ENCODE measurements around the gene ITPR1. TPM values are rescaled to one million over a fixed set of nuclear protein-coding genes. Genes with fewer than 3 reads are reported as not detected.

Gene ITPR1
- total RNA-seq, 1 experiment from 2014 or later: 7.5 TPM

DNA sequence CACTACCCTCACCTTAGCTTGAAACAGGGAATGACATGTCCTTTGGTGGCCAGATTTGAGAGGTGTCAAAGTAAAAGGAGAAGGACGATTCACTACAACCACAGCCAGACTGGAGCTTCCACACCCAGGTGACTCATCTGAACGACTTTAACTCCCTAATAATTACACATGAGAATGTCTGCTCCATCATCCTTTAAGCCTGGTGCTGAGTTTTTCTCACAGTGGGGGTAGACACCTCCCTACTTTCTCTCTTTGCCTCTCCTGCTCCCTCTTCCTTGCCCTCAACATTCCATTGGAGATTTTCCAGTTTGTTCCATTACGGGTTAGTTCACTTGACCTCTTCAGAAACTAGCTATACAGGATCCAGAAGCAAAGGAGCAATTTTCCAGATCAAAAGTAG is 331.8 kb downstream of the ITPR1 start:
- Mint-ChIP-seq H3K27me3 (ENCODE audit: insufficient read depth, unreplicated experiment) (no peaks in the 10 kb centered on the region), H3K36me3 (ENCODE audit: insufficient read depth, unreplicated experiment) (no peaks in the 10 kb centered on the region), H3K9me3 (ENCODE audit: unreplicated experiment) (peaks cover 7% of the 10 kb centered on the region), H3K4me3 (ENCODE audit: unreplicated experiment) (no peak overlapping the region), H3K4me1 (ENCODE audit: insufficient read depth, unreplicated experiment) (peaks cover 51% of the 10 kb centered on the region), H3K27ac (ENCODE audit: low read depth, unreplicated experiment) (no peak overlapping the region)
- CTCF ChIA-PET: interaction anchor here (0.6 to 1.2 kb wide), 5 partner anchors 9 to 156 kb away, joined by 3 to 6 read pairs (median 3); no protein-coding TSS in a partner anchor
- no TSS peak for BruUV-seq (replicated peaks)
- TF ChIP-seq CTCF (IDR thresholded peaks at IDR 0.05; ENCODE audit: unreplicated experiment): no peak
- POLR2A ChIA-PET: interaction anchor here (0.7 to 2.8 kb wide), 11 partner anchors 8 to 159 kb away, joined by 3 to 19 read pairs (median 4); partner anchors contain the start of gene BHLHE40
- intact Hi-C loops (cut with micrococcal nuclease): loop anchor here (5.0 kb wide), 2 partner anchors 83 to 103 kb away; no protein-coding TSS in a partner anchor
- peak; percentile 72 for DNase-seq (ENCODE audit: unreplicated experiment)

GRCh38 chr3:4825436-4826236 is 332.5 kb downstream of the ITPR1 start:
- no peak for DNase-seq (ENCODE audit: unreplicated experiment)
- peak overlapping the region; percentile 92 for H3K27ac Mint-ChIP-seq (ENCODE audit: low read depth, unreplicated experiment)
- intact Hi-C loops (cut with micrococcal nuclease): loop anchor here (5.0 kb wide), 2 partner anchors 83 to 103 kb away; no protein-coding TSS in a partner anchor
- peak overlapping the region; percentile 55 for H3K4me3 Mint-ChIP-seq (ENCODE audit: unreplicated experiment)
- no peaks in the 10 kb centered on the region for H3K27me3 Mint-ChIP-seq (ENCODE audit: insufficient read depth, unreplicated experiment)
- H3K4me1 Mint-ChIP-seq (ENCODE audit: insufficient read depth, unreplicated experiment): peaks cover 52% of the 10 kb centered on the region
- POLR2A ChIA-PET: interaction anchor here (0.6 to 2.8 kb wide), 18 partner anchors 9 to 218 kb away, joined by 3 to 19 read pairs (median 4); partner anchors contain the start of gene BHLHE40
- no TSS peak for BruUV-seq (replicated peaks)
- H3K36me3 Mint-ChIP-seq (ENCODE audit: insufficient read depth, unreplicated experiment): no peaks in the 10 kb centered on the region
- no peak for TF ChIP-seq CTCF (IDR thresholded peaks at IDR 0.05; ENCODE audit: unreplicated experiment)
- CTCF ChIA-PET: interaction anchor here (0.6 to 2.7 kb wide), 5 partner anchors 8 to 114 kb away, joined by 3 to 12 read pairs (median 4); no protein-coding TSS in a partner anchor
- peaks cover 7% of the 10 kb centered on the region for H3K9me3 Mint-ChIP-seq (ENCODE audit: unreplicated experiment)

- peaks cover 61% of the 10 kb centered on the region for H3K4me1 Mint-ChIP-seq (ENCODE audit: insufficient read depth, unreplicated experiment)
- CTCF ChIA-PET: interaction anchor here (0.6 to 2.7 kb wide), 5 partner anchors 16 to 200 kb away, joined by 3 to 12 read pairs (median 4); no protein-coding TSS in a partner anchor
- intact Hi-C loops (cut with micrococcal nuclease): loop anchor here (5.0 kb wide), 2 partner anchors 84 to 104 kb away; no protein-coding TSS in a partner anchor
Measured at GRCh38 chr3:4826237-4827100, 333.3 kb downstream of the ITPR1 start.

More at GRCh38 chr3:4826237-4827100, 333.3 kb downstream of the ITPR1 start:
- Mint-ChIP-seq H3K27ac (ENCODE audit: low read depth, unreplicated experiment) (peak overlapping the region; percentile 92), H3K4me3 (ENCODE audit: unreplicated experiment) (peak overlapping the region; percentile 55), H3K27me3 (ENCODE audit: insufficient read depth, unreplicated experiment) (no peaks in the 10 kb centered on the region), H3K36me3 (ENCODE audit: insufficient read depth, unreplicated experiment) (no peaks in the 10 kb centered on the region), H3K9me3 (ENCODE audit: unreplicated experiment) (peaks cover 7% of the 10 kb centered on the region)
- no peak for TF ChIP-seq CTCF (IDR thresholded peaks at IDR 0.05; ENCODE audit: unreplicated experiment)
- POLR2A ChIA-PET: interaction anchor here (0.5 to 2.8 kb wide), 20 partner anchors 18 to 235 kb away, joined by 3 to 19 read pairs (median 4); partner anchors contain the start of gene BHLHE40
- BruUV-seq (replicated peaks): no TSS peak
- DNase-seq (ENCODE audit: unreplicated experiment): peak; percentile 68
